ENCODE data around the gene TBC1D21. TPM values are rescaled to one million over a fixed set of nuclear protein-coding genes. Genes with fewer than 3 reads are reported as not detected.

The TBC1D21 gene
- polyA plus RNA-seq, 6 donors from 2014 or later, result not detected

DNA sequence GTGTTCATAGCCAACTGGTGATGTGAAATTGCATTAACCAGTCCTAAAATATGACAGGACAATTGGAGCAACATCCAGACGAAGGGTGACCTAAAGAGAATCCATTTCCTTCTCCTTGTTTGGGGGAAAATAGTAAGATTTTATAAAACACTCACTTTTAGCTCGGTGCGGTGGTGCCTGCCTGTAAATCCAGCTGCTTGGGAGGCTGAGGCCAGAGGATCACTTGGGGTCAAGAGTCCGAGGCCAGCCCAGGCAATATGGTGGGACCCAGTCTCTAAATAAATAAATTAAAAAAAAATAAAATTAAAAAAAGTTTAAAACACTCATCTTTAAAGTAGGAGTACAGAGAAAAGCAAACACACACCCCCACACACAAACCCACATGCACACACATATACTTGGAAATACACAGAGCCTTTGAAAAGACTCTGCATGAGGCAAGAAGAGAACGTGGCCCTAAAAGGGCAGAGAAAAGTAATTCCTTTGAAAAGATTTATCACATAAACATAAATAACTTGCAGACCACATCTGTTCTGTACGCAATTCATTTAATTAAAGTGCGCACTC, 38.7 kb downstream of the TBC1D21 start:
- no peak overlapping the region for H3K4me3 Mint-ChIP-seq
- ATAC-seq (ENCODE audit: low read depth in 2 of 2), result no peak
- no peak for DNase-seq
- H3K27me3 Mint-ChIP-seq, result peaks cover 14 to 38% (median 34%) of the 10 kb centered on the region in 3 donors
- peaks cover 0 to 7% of the 10 kb centered on the region in 2 donors for H3K36me3 Mint-ChIP-seq
- H3K9me3 Mint-ChIP-seq, result peaks cover 0 to 10% (median 6%) of the 10 kb centered on the region in 7 donors
- H3K4me1 Mint-ChIP-seq, result no peaks in the 10 kb centered on the region
- peak overlapping the region in 2 of 6 donors; percentile 26 to 58 for H3K27ac Mint-ChIP-seq

DNA sequence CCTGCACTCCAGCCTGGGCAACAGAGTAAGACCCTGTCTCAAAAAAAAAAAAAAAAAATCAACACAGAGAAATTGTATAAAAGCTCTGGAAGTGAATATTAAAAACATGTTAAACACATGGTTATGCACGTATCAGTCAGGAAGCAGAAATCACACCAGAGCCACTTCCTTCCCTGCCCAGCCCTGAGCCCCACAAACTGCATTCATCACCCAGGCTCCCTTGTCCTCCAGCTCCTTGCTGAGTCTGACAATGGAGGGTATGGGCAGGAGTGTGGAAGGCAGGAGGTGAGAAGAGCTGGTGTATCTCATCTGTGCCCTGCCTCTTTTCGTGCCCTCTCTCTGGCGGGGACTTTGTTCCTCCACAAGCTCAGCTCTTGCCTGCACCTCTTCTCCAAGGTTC, 40.8 kb downstream of the TBC1D21 start:
- DNase-seq (no peak), ATAC-seq (ENCODE audit: low read depth in 2 of 2) (no peak)
- Mint-ChIP-seq H3K36me3 (peaks cover 7 to 15% of the 10 kb centered on the region in 2 donors), H3K27ac (no peak overlapping the region), H3K4me3 (no peak overlapping the region), H3K4me1 (no peaks in the 10 kb centered on the region), H3K27me3 (peaks cover 9 to 38% (median 34%) of the 10 kb centered on the region in 3 donors), H3K9me3 (peaks cover 3 to 16% (median 9%) of the 10 kb centered on the region in 7 donors)

DNA sequence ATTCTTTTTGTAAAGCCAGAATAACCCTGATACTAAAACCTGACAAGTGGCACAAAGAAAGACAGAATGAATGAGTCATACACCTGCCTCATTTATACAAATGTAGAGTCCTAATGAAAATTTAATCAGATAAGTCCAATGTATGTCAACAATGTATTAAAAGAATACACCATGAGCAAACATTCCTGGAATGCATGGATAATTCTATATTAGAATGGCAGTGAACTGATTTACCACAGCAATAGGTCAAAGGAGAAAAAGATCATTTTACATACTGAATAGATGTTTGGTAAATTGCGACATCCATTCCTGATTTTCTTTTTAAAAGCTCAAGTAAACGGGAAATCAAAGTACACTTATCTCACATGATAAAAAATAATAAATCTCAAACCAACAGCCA, 41.7 kb downstream of the TBC1D21 start:
- DNase-seq (no peak), ATAC-seq (ENCODE audit: low read depth in 2 of 2) (no peak)
- peaks cover 3 to 16% (median 9%) of the 10 kb centered on the region in 7 donors for H3K9me3 Mint-ChIP-seq
- H3K4me3 Mint-ChIP-seq, result peak overlapping the region in 1 of 8 donors; percentile 54
- H3K27ac Mint-ChIP-seq, result peak overlapping the region in 1 of 6 donors; percentile 58
- H3K27me3 Mint-ChIP-seq, result peaks cover 9 to 38% (median 30%) of the 10 kb centered on the region in 3 donors
- H3K4me1 Mint-ChIP-seq, result peaks cover 0 to under 1% (median under 1%) of the 10 kb centered on the region in 3 donors
- peaks cover 7 to 15% of the 10 kb centered on the region in 2 donors for H3K36me3 Mint-ChIP-seq

DNA sequence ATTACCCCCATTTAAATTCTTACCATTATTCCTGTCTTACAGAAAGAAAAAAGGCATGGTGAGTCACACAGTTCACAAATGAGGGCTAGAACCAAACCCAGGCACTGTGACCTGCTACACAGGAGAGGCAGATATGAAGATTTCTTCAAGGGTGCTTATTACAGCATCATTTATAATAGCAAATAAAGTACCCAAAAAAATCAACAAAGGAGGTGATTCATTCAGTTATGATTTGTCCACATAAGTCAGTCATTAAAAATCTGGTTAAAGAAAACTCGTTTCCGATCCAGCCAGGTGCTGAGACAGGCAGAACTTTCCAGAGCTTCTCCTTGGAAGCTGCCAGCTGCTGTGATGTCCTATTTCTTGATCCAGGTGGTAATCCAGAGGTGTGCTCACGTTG, 45.4 kb downstream of the TBC1D21 start:
- no peak for DNase-seq
- peaks cover 3 to 16% (median 9%) of the 10 kb centered on the region in 7 donors for H3K9me3 Mint-ChIP-seq
- no peak overlapping the region for H3K4me3 Mint-ChIP-seq
- no peak for ATAC-seq (ENCODE audit: low read depth in 2 of 2)
- H3K4me1 Mint-ChIP-seq, result peaks cover 7 to 10% (median 8%) of the 10 kb centered on the region in 3 donors
- peaks cover 7 to 15% of the 10 kb centered on the region in 2 donors for H3K36me3 Mint-ChIP-seq
- H3K27me3 Mint-ChIP-seq, result peaks cover 9 to 29% (median 23%) of the 10 kb centered on the region in 3 donors
- H3K27ac Mint-ChIP-seq, result peak overlapping the region in 1 of 6 donors; percentile 13

DNA sequence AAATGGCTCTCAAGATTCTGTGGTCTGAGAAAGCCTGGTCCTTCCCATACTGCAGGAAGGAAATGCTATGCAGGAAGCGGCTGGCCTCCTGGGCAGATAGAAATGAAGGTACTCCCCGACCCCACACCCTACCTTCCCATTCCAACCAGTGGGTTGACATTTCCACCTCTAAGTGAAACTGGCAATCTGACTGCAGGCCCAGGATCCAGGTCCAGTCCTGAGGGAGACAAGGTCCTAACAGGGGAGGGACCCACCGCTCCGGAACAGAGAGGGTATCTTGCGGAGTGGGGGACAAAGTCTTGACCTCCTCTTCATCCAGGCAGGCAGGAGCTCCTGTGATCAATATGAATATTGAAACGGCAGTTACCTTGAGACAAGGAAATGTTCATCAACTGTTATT, 46.3 kb downstream of the TBC1D21 start:
- H3K36me3 Mint-ChIP-seq, result peaks cover 7 to 15% of the 10 kb centered on the region in 2 donors
- H3K4me3 Mint-ChIP-seq, result no peak overlapping the region
- H3K27me3 Mint-ChIP-seq, result peaks cover 5 to 22% (median 19%) of the 10 kb centered on the region in 3 donors
- ATAC-seq (ENCODE audit: low read depth in 2 of 2), result no peak
- H3K4me1 Mint-ChIP-seq, result peaks cover 9 to 17% (median 15%) of the 10 kb centered on the region in 3 donors
- H3K9me3 Mint-ChIP-seq, result peaks cover 3 to 16% (median 9%) of the 10 kb centered on the region in 7 donors
- no peak for DNase-seq
- peak overlapping the region in 3 of 6 donors; percentile 39 to 68 (median 48) for H3K27ac Mint-ChIP-seq

GRCh38 chr15:73921254-73921925, 48.0 kb downstream of the TBC1D21 start:
- Mint-ChIP-seq H3K4me3 (no peak overlapping the region), H3K9me3 (peaks cover 2 to 8% (median 4%) of the 10 kb centered on the region in 7 donors), H3K36me3 (peaks cover 1 to 15% of the 10 kb centered on the region in 2 donors), H3K27me3 (peaks cover 5 to 25% (median 16%) of the 10 kb centered on the region in 3 donors), H3K4me1 (peaks cover 13 to 22% (median 21%) of the 10 kb centered on the region in 3 donors), H3K27ac (peak overlapping the region in 2 of 6 donors; percentile 64 to 75)
- DNase-seq, result no peak
- ATAC-seq (ENCODE audit: low read depth in 2 of 2), result no peak

- Mint-ChIP-seq H3K4me3 (no peak overlapping the region), H3K36me3 (peaks cover 0 to 15% of the 10 kb centered on the region in 2 donors), H3K4me1 (peaks cover 13 to 22% (median 21%) of the 10 kb centered on the region in 3 donors), H3K9me3 (peaks cover 0 to 7% (median 4%) of the 10 kb centered on the region in 7 donors), H3K27ac (peak overlapping the region in 1 of 6 donors; percentile 9), H3K27me3 (peaks cover 5 to 25% (median 16%) of the 10 kb centered on the region in 3 donors)
- DNase-seq, result no peak
- no peak for ATAC-seq (ENCODE audit: low read depth in 2 of 2)
Observed at GRCh38 chr15:73922186-73923151, 49.1 kb downstream of the TBC1D21 start.

- H3K27me3 Mint-ChIP-seq, result peaks cover 7 to 28% (median 19%) of the 10 kb centered on the region in 3 donors
- ATAC-seq (ENCODE audit: low read depth in 2 of 2) (no peak), DNase-seq (no peak)
- no peak overlapping the region for H3K4me3 Mint-ChIP-seq
- H3K4me1 Mint-ChIP-seq, result peaks cover 16 to 26% (median 23%) of the 10 kb centered on the region in 3 donors
- H3K9me3 Mint-ChIP-seq, result peaks cover 0 to 4% (median under 1%) of the 10 kb centered on the region in 7 donors
- H3K27ac Mint-ChIP-seq, result peak overlapping the region in 2 of 6 donors; percentile 9 to 92
- H3K36me3 Mint-ChIP-seq, result peaks cover 0 to 9% of the 10 kb centered on the region in 2 donors
Observed at GRCh38 chr15:73923156-73923487, 49.8 kb downstream of the TBC1D21 start.

- peaks cover 19 to 29% (median 26%) of the 10 kb centered on the region in 3 donors for H3K4me1 Mint-ChIP-seq
- H3K9me3 Mint-ChIP-seq, result peaks cover 0 to 2% (median 0%) of the 10 kb centered on the region in 7 donors
- ATAC-seq (ENCODE audit: low read depth in 2 of 2) (no peak), DNase-seq (no peak)
- peak overlapping the region in 3 of 6 donors; percentile 9 to 67 (median 57) for H3K27ac Mint-ChIP-seq
- peaks cover 9 to 33% (median 24%) of the 10 kb centered on the region in 3 donors for H3K27me3 Mint-ChIP-seq
- H3K4me3 Mint-ChIP-seq, result peak overlapping the region in 3 of 8 donors; percentile 6 to 32 (median 9)
- H3K36me3 Mint-ChIP-seq, result peaks cover 0 to 4% of the 10 kb centered on the region in 2 donors
Observed at GRCh38 chr15:73923488-73924164, 50.3 kb downstream of the TBC1D21 start.

- Mint-ChIP-seq H3K27ac (peak overlapping the region in 4 of 6 donors; percentile 16 to 59 (median 31)), H3K36me3 (no peaks in the 10 kb centered on the region), H3K27me3 (peaks cover 12 to 41% (median 31%) of the 10 kb centered on the region in 3 donors), H3K9me3 (no peaks in the 10 kb centered on the region), H3K4me3 (peak overlapping the region in 2 of 8 donors; percentile 6 to 22), H3K4me1 (peaks cover 19 to 29% (median 26%) of the 10 kb centered on the region in 3 donors)
- ATAC-seq (ENCODE audit: low read depth in 2 of 2), result no peak
- DNase-seq, result no peak
Observed at GRCh38 chr15:73924171-73924921, 51.0 kb downstream of the TBC1D21 start.

DNA sequence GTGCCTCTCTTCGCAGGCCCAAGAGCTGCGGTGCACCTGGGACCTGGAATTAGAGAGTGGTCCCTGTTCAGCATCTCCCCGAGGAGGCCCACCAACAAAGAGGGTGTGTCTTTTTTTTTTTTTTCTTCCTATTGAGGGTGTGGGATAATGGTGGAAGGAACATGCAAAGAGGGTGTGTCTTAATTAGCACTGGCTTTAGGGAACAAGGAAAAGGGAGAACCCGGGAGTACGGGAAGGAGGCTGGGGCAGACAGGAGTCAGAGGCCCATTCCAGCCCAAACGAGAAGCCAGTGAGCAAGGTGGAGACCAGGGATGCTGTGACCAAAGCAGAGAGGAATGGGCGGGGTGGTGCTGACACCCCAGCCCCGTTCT, 52.5 kb downstream of the TBC1D21 start:
- H3K27me3 Mint-ChIP-seq, result peaks cover 14 to 52% (median 42%) of the 10 kb centered on the region in 3 donors
- H3K27ac Mint-ChIP-seq, result peak overlapping the region in 1 of 6 donors; percentile 26
- no peak for ATAC-seq (ENCODE audit: low read depth in 2 of 2)
- H3K36me3 Mint-ChIP-seq, result no peaks in the 10 kb centered on the region
- H3K4me3 Mint-ChIP-seq, result peak overlapping the region in 7 of 8 donors; percentile 31 to 86 (median 69)
- peaks cover 14 to 26% (median 21%) of the 10 kb centered on the region in 3 donors for H3K4me1 Mint-ChIP-seq
- no peaks in the 10 kb centered on the region for H3K9me3 Mint-ChIP-seq
- DNase-seq, result no peak
